GM18870 (cell line): ENCODE measurements around the gene CDCP1.

ENCODE experiments used
- ATAC-seq: cut with Tn5 transposase; IDR thresholded peaks from one replicate; pipeline ENCODE4 v1.9.1; 2021; ENCODE audit warnings: moderate library complexity; ENCODE audit not compliant: unreplicated experiment

CDCP1 gene

GRCh38 chr3:45145681-45146614 lies at the start of gene CDCP1:
CDCP1 (minus strand) TSS chr3:45146378; CDS start chr3:45146287, 91 bp downstream.
- ATAC-seq: no peak

- ATAC-seq: no peak
Observed at GRCh38 chr3:45194791-45195190, 48.6 kb upstream of the CDCP1 start.

- no peak for ATAC-seq
Observed at GRCh38 chr3:45191924-45192417, 45.8 kb upstream of the CDCP1 start.

- no peak for ATAC-seq
Observed at GRCh38 chr3:45191424-45191823, 45.2 kb upstream of the CDCP1 start.

DNA sequence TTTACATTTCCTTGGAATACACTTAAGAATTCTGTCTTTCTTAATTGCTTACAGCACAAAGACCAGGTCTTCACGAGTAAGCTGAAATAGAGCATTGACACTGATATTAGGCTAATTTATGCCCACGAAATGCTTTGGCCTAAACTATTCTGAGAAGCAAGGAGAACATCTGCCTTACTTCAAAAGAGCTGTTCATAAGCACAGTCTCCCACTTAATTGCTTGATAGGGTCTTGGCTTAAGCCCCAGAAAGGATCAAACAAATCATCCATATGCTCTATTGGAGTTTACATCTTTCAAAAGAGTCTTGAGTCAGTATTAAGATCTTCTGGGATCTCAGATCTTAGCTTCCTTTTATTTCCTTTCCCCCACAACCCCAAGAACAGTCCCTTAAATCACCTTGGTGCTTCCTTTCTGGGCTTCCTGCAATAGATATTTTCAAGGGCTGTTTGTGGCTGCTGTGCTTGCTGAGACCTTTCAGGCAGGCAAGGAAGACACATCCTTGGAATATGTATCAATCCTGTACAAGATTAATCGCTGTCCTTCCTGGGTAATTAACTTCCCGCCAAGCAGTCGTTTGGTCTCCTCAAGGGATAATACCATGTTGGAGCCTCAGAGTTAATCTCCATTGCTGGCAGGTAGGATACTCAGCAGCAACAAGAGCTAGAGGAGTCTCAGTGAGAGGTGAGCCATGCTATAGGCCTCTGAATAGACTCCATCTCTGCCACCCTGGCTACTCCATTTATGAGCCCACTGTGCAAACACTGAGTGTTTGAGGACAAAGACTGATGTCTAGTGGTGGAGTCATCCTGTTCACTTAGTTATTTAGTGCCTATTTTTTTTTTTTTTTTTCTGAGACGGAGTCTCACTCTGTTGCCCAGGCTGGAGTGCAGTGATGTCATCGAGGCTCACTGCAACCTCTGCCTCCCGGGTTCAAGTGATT lies 42.8 kb upstream of the CDCP1 start:
- ATAC-seq: no peak

DNA sequence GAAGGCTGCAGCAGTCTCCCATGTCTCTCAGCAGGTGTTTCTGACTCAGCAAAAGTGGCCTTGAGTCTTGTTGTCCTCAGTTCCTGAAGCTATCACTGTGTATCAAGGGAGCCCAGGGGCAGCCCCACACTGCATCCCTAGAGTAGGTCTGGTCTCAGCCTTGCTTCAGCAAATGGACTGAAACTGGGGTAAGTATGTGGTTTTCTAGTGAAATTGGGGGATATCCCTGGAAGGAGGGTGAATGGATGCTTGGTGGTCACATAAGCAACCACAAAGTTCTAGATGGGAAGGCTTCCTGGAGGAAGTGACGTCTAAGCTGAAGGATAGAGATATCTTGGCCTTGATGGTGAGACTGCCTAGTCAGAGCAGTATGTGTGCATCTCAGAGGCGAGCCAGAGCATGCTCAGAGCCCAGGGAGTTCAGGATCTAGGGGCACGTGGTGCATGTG lies 41.5 kb upstream of the CDCP1 start:
- no peak for ATAC-seq

- ATAC-seq: no peak
Observed at GRCh38 chr3:45186871-45187270, 40.7 kb upstream of the CDCP1 start.

DNA sequence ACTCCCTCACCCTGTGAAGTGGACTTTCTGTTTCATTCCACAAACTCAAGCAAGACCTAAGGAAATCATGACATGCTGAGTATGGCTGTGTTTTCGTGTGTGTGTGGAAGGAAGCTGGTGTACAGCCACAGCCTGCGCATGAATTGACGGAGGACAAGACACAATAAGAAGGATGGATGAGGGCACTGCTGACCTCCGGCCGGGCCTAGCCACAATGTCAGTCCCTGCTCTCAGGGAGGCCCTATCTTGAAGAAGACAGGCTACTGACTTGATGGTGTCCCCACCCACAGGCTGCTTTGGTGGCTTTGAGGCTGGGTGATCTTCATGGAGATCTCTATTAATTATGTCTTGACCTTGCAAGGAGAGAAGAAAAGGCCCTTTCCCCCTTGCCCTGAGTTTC lies 39.3 kb upstream of the CDCP1 start:
- no peak for ATAC-seq

- ATAC-seq: no peak
Observed at GRCh38 chr3:45185052-45185451, 38.9 kb upstream of the CDCP1 start.

DNA sequence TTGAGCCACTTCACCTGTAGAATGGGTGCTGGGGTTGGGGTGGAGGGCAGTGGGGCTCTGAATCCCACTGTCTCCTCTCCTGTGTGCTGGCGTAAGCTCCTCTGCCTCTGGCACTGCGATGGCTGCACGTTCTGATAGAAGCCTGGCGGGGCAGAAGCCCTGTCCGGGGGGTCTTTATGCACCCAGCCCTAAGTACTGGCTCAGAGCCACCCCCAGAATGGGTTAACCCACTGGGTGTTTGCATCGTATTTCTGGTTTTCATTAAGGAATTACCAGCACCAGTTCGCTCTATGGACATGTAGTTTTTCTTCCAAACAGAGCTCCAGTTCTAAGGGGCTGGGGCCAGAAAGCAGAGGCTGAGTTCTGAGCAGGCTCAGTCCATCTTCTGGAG lies 37.7 kb upstream of the CDCP1 start:
- ATAC-seq: no peak

GRCh38 chr3:45182915-45183871 lies 37.0 kb upstream of the CDCP1 start:
- ATAC-seq: no peak

GRCh38 chr3:45181496-45181895 lies 35.3 kb upstream of the CDCP1 start:
- ATAC-seq: no peak

- ATAC-seq: no peak
Observed at GRCh38 chr3:45180899-45181298, 34.7 kb upstream of the CDCP1 start.

- no peak for ATAC-seq
Observed at GRCh38 chr3:45180051-45180450, 33.9 kb upstream of the CDCP1 start.

DNA sequence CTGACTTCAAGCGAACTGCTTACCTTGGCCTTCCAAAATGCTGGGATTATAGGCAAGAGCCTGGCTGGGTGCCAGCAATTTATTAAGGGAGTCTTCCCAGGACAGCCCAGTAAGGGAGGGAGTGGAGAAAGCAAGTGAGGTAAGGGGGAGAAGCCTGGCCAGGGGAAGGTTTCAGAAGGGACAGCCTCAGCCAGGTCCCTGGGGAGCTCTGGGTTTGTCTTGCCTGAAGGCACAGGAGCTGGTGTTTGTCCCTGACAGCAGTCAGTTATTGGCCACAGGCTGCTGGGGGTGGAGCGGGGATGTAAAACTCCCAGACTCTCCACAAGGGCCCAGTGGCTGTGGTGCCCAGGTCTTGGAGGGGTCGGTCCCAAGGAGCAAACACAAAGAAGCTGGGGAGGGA lies 33.0 kb upstream of the CDCP1 start:
- no peak for ATAC-seq

- ATAC-seq: no peak
Observed at GRCh38 chr3:45178183-45179023, 32.2 kb upstream of the CDCP1 start.

- no peak for ATAC-seq
Observed at GRCh38 chr3:45176912-45177311, 30.7 kb upstream of the CDCP1 start.

GRCh38 chr3:45174234-45174633 lies 28.1 kb upstream of the CDCP1 start:
- ATAC-seq: no peak

DNA sequence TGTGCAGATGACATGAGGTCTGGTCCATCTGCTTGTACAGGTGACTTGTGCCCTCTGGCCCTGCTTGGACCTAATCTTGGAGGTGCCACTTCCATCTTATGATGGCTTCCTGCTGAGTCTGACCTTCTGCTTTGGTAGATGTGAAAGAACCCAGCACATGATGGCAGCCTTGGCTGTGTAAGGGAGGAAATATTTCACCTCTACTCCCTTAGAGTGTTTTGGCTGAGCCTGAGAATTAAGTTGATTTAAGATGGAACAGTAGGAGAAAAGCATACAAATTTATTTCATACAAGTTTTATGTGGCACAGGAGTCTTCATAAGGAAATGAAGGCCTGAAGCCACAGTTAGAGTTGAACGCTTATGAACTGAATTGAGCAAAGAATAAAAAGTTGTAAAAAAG lies 27.6 kb upstream of the CDCP1 start:
- ATAC-seq: no peak
